GM20000 (cell line): ENCODE measurements around the gene RAB3D.
"Not testable (repeated sequence)": the region's sequence is repeated elsewhere in the genome, so short reads cannot be mapped to it uniquely, and the experiment has no call there.

Source experiments
- DNase-seq: peaks from one replicate; pipeline ENCODE4 v3.0.0; 2012; ENCODE audit warnings: low spot score
- CTCF ChIP-seq: IDR thresholded peaks from 2 replicates; pipeline ENCODE4 v1.5.1; 2012; ENCODE audit warnings: mild to moderate bottlenecking, control low read depth; ENCODE audit errors: extremely low read depth, missing control alignments

Gene RAB3D

GRCh38 chr19:11338569-11339253 is 746 bp downstream of the RAB3D start:
- no peak for TF ChIP-seq CTCF
- no peak for DNase-seq

DNA sequence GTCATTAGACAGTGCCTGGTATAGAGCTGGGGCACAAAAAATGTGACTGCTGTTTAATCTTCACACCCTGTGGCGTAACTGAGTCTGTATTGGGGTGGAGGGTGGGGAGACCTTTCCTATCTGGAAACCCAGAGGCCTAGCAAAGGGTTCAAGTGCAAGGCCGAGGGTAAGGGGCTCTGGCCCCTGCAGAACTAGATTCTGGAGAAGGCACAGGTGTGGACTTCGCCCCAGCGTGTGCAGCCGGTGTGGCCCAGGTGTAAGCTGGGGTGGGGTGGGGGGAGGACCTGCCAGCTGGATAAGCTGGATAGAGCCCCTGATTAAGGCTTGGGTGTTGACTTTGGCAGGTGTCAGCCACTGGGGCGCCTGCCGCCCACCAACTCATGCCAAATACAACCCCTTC is 1.3 kb downstream of the RAB3D start:
- no peak for DNase-seq
- TF ChIP-seq CTCF: no peak

DNA sequence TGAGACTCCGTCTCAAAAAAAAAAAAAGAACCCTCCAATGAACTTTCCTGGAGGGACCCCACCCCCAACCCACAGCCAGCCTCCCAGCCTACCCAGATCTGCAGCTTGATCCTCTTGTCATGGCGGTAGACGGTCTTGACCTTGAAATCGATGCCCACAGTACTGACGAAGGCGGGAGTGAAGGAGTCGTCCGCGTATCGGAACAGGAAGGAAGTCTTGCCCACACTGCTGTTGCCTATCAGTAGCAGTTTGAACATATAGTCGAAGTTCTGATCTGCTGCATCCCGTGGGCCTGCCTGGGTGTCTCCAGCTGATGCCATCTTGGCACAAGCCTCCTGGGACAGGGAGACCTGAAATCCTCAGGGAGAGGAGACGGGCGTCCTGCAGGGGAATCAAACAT is 2.4 kb downstream of the RAB3D start:
- no peak for TF ChIP-seq CTCF
- DNase-seq: no peak

GRCh38 chr19:11335449-11336146 is 3.9 kb downstream of the RAB3D start:
- TF ChIP-seq CTCF: no peak
- no peak for DNase-seq

GRCh38 chr19:11333838-11334237 is 5.6 kb downstream of the RAB3D start:
- not testable (repeated sequence) for DNase-seq

GRCh38 chr19:11332822-11333221 is 6.6 kb downstream of the RAB3D start:
- no peak for TF ChIP-seq CTCF
- DNase-seq: no peak

DNA sequence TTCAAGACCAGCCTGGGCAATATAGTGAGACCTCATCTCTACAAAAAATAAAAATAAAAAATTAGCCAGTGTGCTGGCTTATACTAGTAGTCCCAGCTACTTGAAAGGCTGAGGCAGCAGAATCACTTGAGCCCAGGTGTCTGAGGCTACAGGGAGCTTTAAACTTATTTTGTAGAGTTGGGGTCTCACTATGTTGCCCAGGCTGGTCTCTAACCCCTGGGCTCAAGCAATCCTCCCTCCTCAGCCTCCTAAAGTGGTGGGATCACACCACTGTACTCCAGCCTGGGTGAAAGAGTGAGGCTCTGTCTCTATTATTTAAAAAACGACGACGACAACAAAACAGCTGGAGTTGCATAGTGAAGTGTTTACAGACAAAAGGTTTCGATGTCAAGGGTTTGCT is 8.0 kb downstream of the RAB3D start:
- TF ChIP-seq CTCF: no peak
- no peak for DNase-seq

DNA sequence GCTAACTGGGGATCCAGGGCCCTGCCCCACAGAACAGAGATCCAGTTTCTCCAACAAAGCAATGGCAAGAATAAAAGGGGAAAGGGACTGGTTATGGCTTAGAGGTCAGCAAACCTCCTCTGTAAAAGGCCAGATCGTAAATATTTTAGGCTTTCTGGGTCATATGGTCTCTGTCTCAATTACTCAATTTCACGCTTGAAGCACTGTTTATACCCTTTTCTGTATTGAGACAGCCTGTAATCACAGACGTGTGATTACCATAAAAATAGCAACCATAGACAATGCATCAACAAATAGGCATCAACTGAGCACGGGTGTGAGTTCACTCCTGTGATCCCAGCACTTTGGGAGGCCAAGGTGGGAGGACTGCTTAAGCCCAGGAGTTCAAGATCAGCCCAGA is 9.3 kb downstream of the RAB3D start:
- no peak for TF ChIP-seq CTCF
- no peak for DNase-seq
